ENCODE results near the gene BMP5. TPM values are rescaled to one million over a fixed set of nuclear protein-coding genes. Genes with fewer than 3 reads are reported as not detected.

The BMP5 gene
- total RNA-seq, 1 experiment from 2014 or later, result not detected

- no TSS peak for BruUV-seq (replicated peaks)
- no peak overlapping the region for H3K27ac Mint-ChIP-seq (ENCODE audit: low read depth, unreplicated experiment)
- intact Hi-C loops (cut with micrococcal nuclease), result no loop called here
These were observed 47.4 kb downstream of the BMP5 start for GRCh38 chr6:55827818-55828522.

GRCh38 chr6:55826941-55827340 lies 48.4 kb downstream of the BMP5 start:
- intact Hi-C loops (cut with micrococcal nuclease), result no loop called here

More at GRCh38 chr6:55827818-55828522, 47.4 kb downstream of the BMP5 start:
- ChIA-PET POLR2A (interaction anchor here (1.1 to 1.7 kb wide), 2 partner anchors 37 to 55 kb away, joined by 3 read pairs; no protein-coding TSS in a partner anchor), CTCF (interaction anchor here (0.6 kb wide), 1 partner anchor 365 kb away, joined by 4 read pairs; no protein-coding TSS in a partner anchor)
- no peak for DNase-seq (ENCODE audit: unreplicated experiment)
- Mint-ChIP-seq H3K9me3 (ENCODE audit: unreplicated experiment) (no peaks in the 10 kb centered on the region), H3K36me3 (ENCODE audit: insufficient read depth, unreplicated experiment) (no peaks in the 10 kb centered on the region), H3K27me3 (ENCODE audit: insufficient read depth, unreplicated experiment) (no peaks in the 10 kb centered on the region), H3K4me3 (ENCODE audit: unreplicated experiment) (no peak overlapping the region), H3K4me1 (ENCODE audit: insufficient read depth, unreplicated experiment) (peaks cover 19% of the 10 kb centered on the region)
- no peak for TF ChIP-seq CTCF (IDR thresholded peaks at IDR 0.05; ENCODE audit: unreplicated experiment)

GRCh38 chr6:55825402-55826051 lies 49.9 kb downstream of the BMP5 start:
- Mint-ChIP-seq H3K36me3 (ENCODE audit: insufficient read depth, unreplicated experiment) (no peaks in the 10 kb centered on the region), H3K4me3 (ENCODE audit: unreplicated experiment) (no peak overlapping the region), H3K27ac (ENCODE audit: low read depth, unreplicated experiment) (peak overlapping the region; percentile 23), H3K27me3 (ENCODE audit: insufficient read depth, unreplicated experiment) (no peaks in the 10 kb centered on the region), H3K4me1 (ENCODE audit: insufficient read depth, unreplicated experiment) (peaks cover 19% of the 10 kb centered on the region), H3K9me3 (ENCODE audit: unreplicated experiment) (no peaks in the 10 kb centered on the region)
- CTCF ChIA-PET, result no interaction called here
- DNase-seq (ENCODE audit: unreplicated experiment), result peak; percentile 11
- intact Hi-C loops (cut with micrococcal nuclease), result no loop called here
- no peak for TF ChIP-seq CTCF (IDR thresholded peaks at IDR 0.05; ENCODE audit: unreplicated experiment)
- no TSS peak for BruUV-seq (replicated peaks)
- POLR2A ChIA-PET, result interaction anchor here (0.6 to 2.1 kb wide), 5 partner anchors 10 to 192 kb away, joined by 3 to 6 read pairs (median 3); no protein-coding TSS in a partner anchor

More at GRCh38 chr6:55826941-55827340, 48.4 kb downstream of the BMP5 start:
- no peak for DNase-seq (ENCODE audit: unreplicated experiment)
- no TSS peak for BruUV-seq (replicated peaks)
- H3K27ac Mint-ChIP-seq (ENCODE audit: low read depth, unreplicated experiment), result no peak overlapping the region
- H3K4me1 Mint-ChIP-seq (ENCODE audit: insufficient read depth, unreplicated experiment), result peaks cover 19% of the 10 kb centered on the region
- CTCF ChIA-PET, result interaction anchor here (0.6 kb wide), 3 partner anchors 48 to 819 kb away, joined by 3 read pairs; partner anchors contain the start of gene BMP5
- POLR2A ChIA-PET, result interaction anchor here (0.7 to 2.1 kb wide), 6 partner anchors 24 to 68 kb away, joined by 3 to 6 read pairs (median 4); no protein-coding TSS in a partner anchor
- TF ChIP-seq CTCF (IDR thresholded peaks at IDR 0.05; ENCODE audit: unreplicated experiment), result no peak
- no peaks in the 10 kb centered on the region for H3K27me3 Mint-ChIP-seq (ENCODE audit: insufficient read depth, unreplicated experiment)
- H3K36me3 Mint-ChIP-seq (ENCODE audit: insufficient read depth, unreplicated experiment), result no peaks in the 10 kb centered on the region
- H3K9me3 Mint-ChIP-seq (ENCODE audit: unreplicated experiment), result no peaks in the 10 kb centered on the region
- H3K4me3 Mint-ChIP-seq (ENCODE audit: unreplicated experiment), result no peak overlapping the region

GRCh38 chr6:55822815-55823214 lies 52.6 kb downstream of the BMP5 start:
- no TSS peak for BruUV-seq (replicated peaks)
- no peak for DNase-seq (ENCODE audit: unreplicated experiment)
- ChIA-PET POLR2A (no interaction called here), CTCF (no interaction called here)
- Mint-ChIP-seq H3K4me3 (ENCODE audit: unreplicated experiment) (no peak overlapping the region), H3K9me3 (ENCODE audit: unreplicated experiment) (no peaks in the 10 kb centered on the region), H3K4me1 (ENCODE audit: insufficient read depth, unreplicated experiment) (peaks cover 26% of the 10 kb centered on the region), H3K36me3 (ENCODE audit: insufficient read depth, unreplicated experiment) (no peaks in the 10 kb centered on the region), H3K27ac (ENCODE audit: low read depth, unreplicated experiment) (no peak overlapping the region), H3K27me3 (ENCODE audit: insufficient read depth, unreplicated experiment) (no peaks in the 10 kb centered on the region)
- TF ChIP-seq CTCF (IDR thresholded peaks at IDR 0.05; ENCODE audit: unreplicated experiment), result no peak
- intact Hi-C loops (cut with micrococcal nuclease), result no loop called here

All from MCF 10A (cell line).